Mesendoderm (in vitro differentiated cells): Measurements from ENCODE around the gene ANKRD55.

ENCODE experiments used
- DNase-seq: peaks from one replicate; pipeline ENCODE4 v3.0.0; 2013
- H2AK5ac ChIP-seq: 2 replicates; pipeline ENCODE4 v1.6.1; 2013; ENCODE audit warnings: low read length, inconsistent platforms
- H2BK120ac ChIP-seq: 2 replicates; pipeline ENCODE4 v1.6.1; 2013; ENCODE audit warnings: low read depth, mild to moderate bottlenecking, low read length, moderate library complexity, mixed read lengths
- H2BK15ac ChIP-seq: replicated peaks from 2 replicates; pipeline ENCODE4 v1.6.1; 2013; ENCODE audit warnings: low read depth, mild to moderate bottlenecking, moderate library complexity
- H2BK5ac ChIP-seq: 2 replicates; pipeline ENCODE4 v1.6.1; 2013; ENCODE audit warnings: low read length, inconsistent platforms
- H3K18ac ChIP-seq: 2 replicates; pipeline ENCODE4 v1.6.1; 2013; ENCODE audit warnings: mild to moderate bottlenecking, low read length, mixed read lengths
- H3K23ac ChIP-seq: one replicate; pipeline ENCODE4 v1.6.1; 2013; ENCODE audit warnings: low read length
- H3K27ac ChIP-seq: 2 replicates; pipeline ENCODE4 v1.5.1; 2013; ENCODE audit warnings: low read depth, mild to moderate bottlenecking, inconsistent platforms, low read length, moderate library complexity
- H3K27me3 ChIP-seq: 2 replicates; pipeline ENCODE4 v1.6.1; 2013; ENCODE audit warnings: low read length, control low read depth, mild to moderate bottlenecking, inconsistent platforms; ENCODE audit not compliant: insufficient read depth, poor library complexity
- H3K36me3 ChIP-seq: 2 replicates; pipeline ENCODE4 v1.6.1; 2013; ENCODE audit warnings: low read length, inconsistent platforms; ENCODE audit not compliant: control insufficient read depth, insufficient read depth
- H3K4ac ChIP-seq: one replicate; pipeline ENCODE4 v1.6.1; 2013; ENCODE audit warnings: low read depth, mild to moderate bottlenecking, low read length, moderate library complexity
- H3K4me1 ChIP-seq: 2 replicates; pipeline ENCODE4 v1.6.1; 2013; ENCODE audit warnings: low read depth, low read length, inconsistent platforms; ENCODE audit not compliant: control insufficient read depth
- H3K4me2 ChIP-seq: 2 replicates; pipeline ENCODE4 v1.6.1; 2013; ENCODE audit warnings: low read length
- H3K4me3 ChIP-seq: 2 replicates; pipeline ENCODE4 v1.5.1; 2013; ENCODE audit warnings: mild to moderate bottlenecking, low read length
- H3K56ac ChIP-seq: one replicate; pipeline ENCODE4 v1.6.1; 2013; ENCODE audit warnings: low read length
- H3K79me1 ChIP-seq: 2 replicates; pipeline ENCODE4 v1.6.1; 2013; ENCODE audit warnings: low read length, inconsistent platforms
- H3K79me2 ChIP-seq: 2 replicates; pipeline ENCODE4 v1.6.1; 2013; ENCODE audit warnings: mild to moderate bottlenecking, low read length; ENCODE audit not compliant: control insufficient read depth, insufficient read depth
- H3K9ac ChIP-seq: 2 replicates; pipeline ENCODE4 v1.6.1; 2013; ENCODE audit warnings: low read length, inconsistent platforms
- H4K5ac ChIP-seq: one replicate; pipeline ENCODE4 v1.6.1; 2013; ENCODE audit warnings: low read length
- H4K8ac ChIP-seq: one replicate; pipeline ENCODE4 v1.6.1; 2013; ENCODE audit warnings: low read depth, mild to moderate bottlenecking, control low read depth, low read length, moderate library complexity
- WGBS: extraction: QIAGEN DNeasy Blood & Tissue Kit; methylation state at CpG from one replicate; pipeline ENCODE4 v1.1.7; 2013; ENCODE audit warnings: low lambda C conversion rate, missing lambda C conversion rate; ENCODE audit not compliant: insufficient coverage; ENCODE audit errors: extremely low coverage; 5-methylcytosine and 5-hydroxymethylcytosine counted together

Gene ANKRD55

DNA sequence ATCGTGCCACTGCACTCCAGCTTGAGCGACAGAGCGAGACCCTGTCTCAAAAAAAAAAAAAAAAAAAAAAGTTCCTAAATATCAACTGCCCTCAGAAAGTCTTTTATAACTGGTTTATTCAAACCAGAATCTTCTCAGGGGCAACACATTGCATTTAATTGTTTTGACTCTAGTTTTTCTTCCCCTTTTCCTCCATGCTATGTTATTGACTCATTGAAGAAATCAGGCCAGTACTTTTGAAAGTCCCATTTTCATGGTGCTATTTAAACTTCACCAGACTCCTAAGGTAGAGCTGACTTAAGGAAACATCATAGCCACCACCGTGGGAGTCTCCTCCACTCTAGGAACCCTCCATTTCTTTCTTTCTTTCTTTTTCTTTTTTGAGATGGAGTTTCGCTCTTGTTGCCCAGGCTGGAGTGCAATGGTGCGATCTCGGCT lies 155.3 kb downstream of the ANKRD55 start:
- Histone ChIP-seq H3K9ac (no peak overlapping the region), H3K4ac (no peak overlapping the region), H3K4me2 (no peak overlapping the region), H4K5ac (no peak overlapping the region), H3K56ac (no peak overlapping the region), H3K18ac (no peak overlapping the region), H2BK5ac (no peak overlapping the region), H2AK5ac (no peak overlapping the region), H4K8ac (no peak overlapping the region), H3K4me1 (no peaks in the 10 kb centered on the region), H3K27ac (no peak overlapping the region), H3K36me3 (no peaks in the 10 kb centered on the region), H3K23ac (no peak overlapping the region), H3K79me1 (no peaks in the 10 kb centered on the region), H2BK120ac (no peak overlapping the region), H3K79me2 (no peaks in the 10 kb centered on the region), H2BK15ac (no peak overlapping the region), H3K4me3 (no peak overlapping the region), H3K27me3 (no peaks in the 10 kb centered on the region)
- no peak for DNase-seq
- no CpG with 5 or more reads among the region's 7 CpGs for WGBS

DNA sequence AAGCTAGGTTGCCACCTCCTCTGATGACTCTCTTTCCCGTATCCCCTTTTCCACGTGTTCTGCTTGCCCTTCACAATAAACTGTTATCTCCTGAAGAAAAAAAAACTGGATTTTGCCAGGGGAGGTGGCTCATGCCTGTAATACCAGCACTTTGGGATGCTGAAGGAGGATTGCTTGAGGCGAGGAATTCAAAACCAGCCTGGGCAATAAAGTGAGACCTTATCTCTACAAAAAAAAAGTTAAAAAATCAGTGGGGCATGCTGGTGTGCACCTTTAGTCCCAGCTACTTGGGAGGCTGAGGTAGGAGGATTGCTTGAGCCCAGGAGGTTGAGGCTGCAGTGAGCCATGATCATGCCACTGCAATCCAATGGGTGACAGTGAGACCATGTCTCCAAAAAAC lies 156.6 kb downstream of the ANKRD55 start:
- Histone ChIP-seq H3K79me1 (no peaks in the 10 kb centered on the region), H3K4me3 (no peak overlapping the region), H3K9ac (no peak overlapping the region), H3K4me1 (no peaks in the 10 kb centered on the region), H2AK5ac (no peak overlapping the region), H3K23ac (no peak overlapping the region), H3K36me3 (no peaks in the 10 kb centered on the region), H2BK5ac (no peak overlapping the region), H3K56ac (no peak overlapping the region), H4K8ac (no peak overlapping the region), H2BK120ac (no peak overlapping the region), H3K79me2 (no peaks in the 10 kb centered on the region), H3K4ac (no peak overlapping the region), H4K5ac (no peak overlapping the region), H3K27me3 (no peaks in the 10 kb centered on the region), H3K4me2 (no peak overlapping the region), H3K27ac (no peak overlapping the region), H2BK15ac (no peak overlapping the region), H3K18ac (no peak overlapping the region)
- DNase-seq = no peak
- no CpG with 5 or more reads among the region's 3 CpGs for WGBS

DNA sequence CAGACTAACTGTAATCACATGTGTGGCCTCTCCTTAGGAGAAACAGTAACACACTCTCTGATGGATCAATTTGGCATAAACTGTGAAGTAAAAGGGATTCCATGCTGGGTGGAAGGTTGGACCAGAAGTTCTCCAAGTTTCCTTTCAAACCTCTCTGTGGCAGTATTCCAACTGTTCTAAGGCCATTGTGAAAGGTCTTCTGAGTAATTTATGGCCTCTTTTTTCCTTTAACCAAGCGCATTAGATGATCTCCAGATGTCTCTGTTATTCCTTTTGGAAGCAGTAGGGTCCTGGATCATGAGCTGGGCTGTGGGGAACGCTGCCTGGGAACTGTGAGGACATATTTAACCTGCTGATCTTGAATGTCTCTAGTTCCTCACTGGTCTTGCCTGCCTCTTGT lies 157.8 kb downstream of the ANKRD55 start:
- DNase-seq = no peak
- no peak overlapping the region for H3K27ac ChIP-seq

DNA sequence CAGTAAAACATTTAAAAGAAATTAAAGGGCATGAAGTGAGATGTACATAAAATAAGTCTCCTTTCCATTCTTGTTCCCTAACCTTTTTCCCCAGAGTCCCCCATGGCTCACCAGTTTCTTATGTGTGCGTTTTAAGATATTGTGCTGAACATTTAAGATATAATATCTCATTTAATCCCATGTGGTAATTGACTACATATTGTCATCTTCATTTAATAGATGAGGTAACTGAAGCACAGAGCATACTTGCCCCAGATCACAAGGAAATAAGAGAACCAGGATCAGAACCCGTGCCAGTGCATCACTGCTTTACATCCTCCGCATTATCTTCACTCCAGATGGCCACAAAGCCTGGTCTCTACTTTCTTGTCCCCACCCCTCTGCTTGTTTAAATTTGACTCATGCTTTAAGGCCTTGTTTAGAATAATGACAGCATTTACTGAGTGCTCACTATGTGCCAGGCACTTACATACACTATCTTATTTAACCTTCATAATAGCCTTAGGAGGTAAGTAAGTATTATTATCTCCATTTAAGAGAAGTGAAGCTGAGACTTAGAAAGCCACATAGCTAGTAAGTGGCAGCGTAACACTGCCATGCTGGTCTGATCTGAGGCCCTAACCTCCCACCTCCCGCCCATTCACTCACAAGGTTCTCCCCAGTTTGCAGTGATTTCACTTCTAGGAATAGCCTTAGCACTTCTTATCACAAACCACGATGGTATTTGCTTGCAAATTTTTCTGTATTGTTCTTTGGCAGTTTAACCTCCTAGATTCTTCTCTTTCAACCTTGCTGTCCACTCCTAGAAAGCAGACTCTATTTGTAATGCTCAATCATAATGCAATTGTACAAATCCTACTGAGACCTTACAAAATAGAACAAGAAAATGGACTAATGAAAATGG lies 160.0 kb downstream of the ANKRD55 start:
- H3K18ac ChIP-seq = no peak overlapping the region
- no peak overlapping the region for H4K5ac ChIP-seq
- H3K79me2 ChIP-seq = no peaks in the 10 kb centered on the region
- no peaks in the 10 kb centered on the region for H3K4me1 ChIP-seq
- H3K56ac ChIP-seq = no peak overlapping the region
- no peaks in the 10 kb centered on the region for H3K27me3 ChIP-seq
- H3K79me1 ChIP-seq = no peaks in the 10 kb centered on the region
- H4K8ac ChIP-seq = no peak overlapping the region
- H3K36me3 ChIP-seq = no peaks in the 10 kb centered on the region
- H2BK120ac ChIP-seq = no peak overlapping the region
- no peak overlapping the region for H2BK5ac ChIP-seq
- no peak overlapping the region for H3K4me2 ChIP-seq
- WGBS = no CpG with 5 or more reads among the region's 6 CpGs
- H3K9ac ChIP-seq = no peak overlapping the region
- no peak overlapping the region for H3K4ac ChIP-seq
- H3K4me3 ChIP-seq = no peak overlapping the region
- H3K23ac ChIP-seq = no peak overlapping the region
- DNase-seq = no peak
- no peak overlapping the region for H2AK5ac ChIP-seq
- H2BK15ac ChIP-seq = no peak overlapping the region
- H3K27ac ChIP-seq = no peak overlapping the region

More for the DNA sequence above, 157.8 kb downstream of the ANKRD55 start:
- Histone ChIP-seq H3K27me3 (no peaks in the 10 kb centered on the region), H3K36me3 (no peaks in the 10 kb centered on the region), H3K56ac (no peak overlapping the region), H4K8ac (no peak overlapping the region), H3K4me2 (no peak overlapping the region), H2BK15ac (no peak overlapping the region), H3K9ac (no peak overlapping the region), H3K79me1 (no peaks in the 10 kb centered on the region), H4K5ac (no peak overlapping the region), H3K23ac (no peak overlapping the region), H3K79me2 (no peaks in the 10 kb centered on the region), H3K18ac (no peak overlapping the region), H3K4me1 (no peaks in the 10 kb centered on the region), H2BK5ac (no peak overlapping the region), H2AK5ac (no peak overlapping the region), H2BK120ac (no peak overlapping the region), H3K4ac (no peak overlapping the region), H3K4me3 (no peak overlapping the region)
- WGBS = no CpG with 5 or more reads among the region's 2 CpGs

DNA sequence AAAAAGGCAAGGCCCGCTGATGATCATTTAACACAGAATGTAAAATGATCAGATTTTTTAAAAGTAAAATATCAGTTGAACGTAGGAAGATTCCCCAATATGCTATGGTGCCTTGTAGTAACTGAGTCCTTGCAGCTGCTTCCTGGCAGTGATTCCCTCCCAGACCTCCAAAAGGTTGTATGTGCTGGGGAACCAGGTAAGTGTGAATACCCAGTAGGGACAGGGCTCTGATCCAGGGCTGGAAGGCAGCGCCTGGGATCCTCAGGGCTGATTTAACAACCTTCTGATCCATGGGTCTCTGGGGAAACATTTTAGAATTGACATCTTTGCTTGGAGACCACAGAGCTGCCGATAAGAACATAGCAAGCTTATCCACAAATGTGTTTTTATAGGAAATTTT lies 161.7 kb downstream of the ANKRD55 start:
- Histone ChIP-seq H3K4me2 (no peak overlapping the region), H3K27ac (no peak overlapping the region), H3K4ac (no peak overlapping the region), H2AK5ac (no peak overlapping the region), H3K36me3 (no peaks in the 10 kb centered on the region), H3K27me3 (no peaks in the 10 kb centered on the region), H3K4me3 (no peak overlapping the region), H3K79me2 (no peaks in the 10 kb centered on the region), H3K23ac (no peak overlapping the region), H4K8ac (no peak overlapping the region), H3K18ac (peak overlapping the region; percentile 11), H2BK5ac (no peak overlapping the region), H3K79me1 (no peaks in the 10 kb centered on the region), H2BK120ac (no peak overlapping the region), H3K9ac (no peak overlapping the region), H2BK15ac (no peak overlapping the region), H3K56ac (no peak overlapping the region), H4K5ac (no peak overlapping the region), H3K4me1 (no peaks in the 10 kb centered on the region)
- DNase-seq = no peak
- WGBS = no CpG with 5 or more reads among the region's 4 CpGs
